Mucosa of rectum (tissue), 2 donors: ENCODE measurements around the gene SEMA5B.

ENCODE experiments used
- H3K27ac ChIP-seq, 2 donors: one replicate each; pipeline ENCODE4 v1.7.0; 2013; ENCODE audit warnings: inconsistent platforms in 2 of 2, low read depth in 2 of 2, low read length in 2 of 2
- H3K27me3 ChIP-seq, 2 donors: one replicate each; pipeline ENCODE4 v1.7.0; 2013; ENCODE audit warnings: low read length in 2 of 2; ENCODE audit not compliant: control insufficient read depth in 2 of 2, insufficient read depth in 2 of 2
- H3K36me3 ChIP-seq, 2 donors: one replicate each; pipeline ENCODE4 v1.7.0; 2013; ENCODE audit warnings: low read length in 2 of 2; ENCODE audit not compliant: control insufficient read depth in 2 of 2, insufficient read depth in 2 of 2
- H3K4me1 ChIP-seq, 2 donors: one replicate each; pipeline ENCODE4 v1.7.0; 2013; ENCODE audit warnings: low read length in 2 of 2, mild to moderate bottlenecking in 1 of 2; ENCODE audit not compliant: control insufficient read depth in 2 of 2, insufficient read depth in 2 of 2
- H3K4me3 ChIP-seq, 2 donors: one replicate each; pipeline ENCODE4 v1.7.0; 2013; ENCODE audit warnings: low read length in 2 of 2
- H3K9ac ChIP-seq, 2 donors: one replicate each; pipeline ENCODE4 v1.7.0; 2013; ENCODE audit warnings: low read length in 2 of 2, low read depth in 1 of 2, mild to moderate bottlenecking in 1 of 2
- H3K9me3 ChIP-seq, 2 donors: one replicate each; pipeline ENCODE4 v1.7.0; 2013; ENCODE audit warnings: low read length in 2 of 2; ENCODE audit not compliant: control insufficient read depth in 2 of 2
- donor health status: healthy.
- donor health status: Normal muscosa, but diverticular disease.

SEMA5B gene

DNA sequence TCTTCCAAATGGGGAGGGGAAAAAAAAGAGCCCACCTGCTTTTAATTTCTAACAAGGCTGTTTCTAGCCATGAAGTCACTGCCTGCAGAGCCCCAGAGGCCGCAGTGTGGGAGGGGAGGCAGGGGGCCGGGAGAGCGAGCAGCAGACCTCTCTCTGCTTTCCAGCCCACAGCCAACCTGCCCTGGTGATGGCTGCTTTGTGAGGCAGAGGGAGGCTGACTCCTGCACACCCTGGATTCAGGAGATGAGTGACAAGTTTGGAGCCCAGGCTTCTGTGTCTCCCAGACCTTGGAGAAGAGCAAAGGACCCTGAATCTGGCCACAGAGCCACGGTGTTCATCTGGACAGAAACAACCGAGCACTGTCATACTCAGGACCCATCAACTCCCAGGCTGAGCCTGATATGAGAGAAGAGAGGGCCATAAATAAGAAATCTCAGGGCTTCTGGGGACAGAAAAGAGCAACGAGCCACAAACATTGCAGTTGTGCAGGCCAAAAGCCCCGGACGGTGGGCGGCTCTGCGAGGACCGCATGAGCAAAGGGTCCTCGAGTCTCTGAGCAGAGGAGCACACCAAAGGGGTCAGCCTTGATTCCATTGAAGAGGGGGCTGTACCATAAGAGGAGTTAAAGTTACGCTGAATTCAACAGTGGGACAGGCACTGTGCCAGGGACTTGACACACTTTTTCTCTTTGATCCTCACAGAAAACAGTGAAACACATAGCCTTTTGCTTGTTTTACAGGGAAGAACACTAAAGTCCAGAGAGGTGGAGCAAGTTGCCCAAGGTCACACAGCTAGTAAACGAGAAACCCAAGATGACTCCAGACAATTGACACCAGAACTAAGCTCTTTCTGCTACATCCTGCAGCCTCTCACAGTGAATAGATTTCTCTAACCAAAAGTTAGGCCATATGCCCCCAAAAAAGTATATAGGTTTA lies 97.2 kb downstream of the SEMA5B start:
- Histone ChIP-seq H3K9me3 (no peaks in the 10 kb centered on the region), H3K27ac (no peak overlapping the region), H3K27me3 (no peaks in the 10 kb centered on the region), H3K36me3 (no peaks in the 10 kb centered on the region), H3K9ac (no peak overlapping the region), H3K4me3 (no peak overlapping the region), H3K4me1 (no peaks in the 10 kb centered on the region)

DNA sequence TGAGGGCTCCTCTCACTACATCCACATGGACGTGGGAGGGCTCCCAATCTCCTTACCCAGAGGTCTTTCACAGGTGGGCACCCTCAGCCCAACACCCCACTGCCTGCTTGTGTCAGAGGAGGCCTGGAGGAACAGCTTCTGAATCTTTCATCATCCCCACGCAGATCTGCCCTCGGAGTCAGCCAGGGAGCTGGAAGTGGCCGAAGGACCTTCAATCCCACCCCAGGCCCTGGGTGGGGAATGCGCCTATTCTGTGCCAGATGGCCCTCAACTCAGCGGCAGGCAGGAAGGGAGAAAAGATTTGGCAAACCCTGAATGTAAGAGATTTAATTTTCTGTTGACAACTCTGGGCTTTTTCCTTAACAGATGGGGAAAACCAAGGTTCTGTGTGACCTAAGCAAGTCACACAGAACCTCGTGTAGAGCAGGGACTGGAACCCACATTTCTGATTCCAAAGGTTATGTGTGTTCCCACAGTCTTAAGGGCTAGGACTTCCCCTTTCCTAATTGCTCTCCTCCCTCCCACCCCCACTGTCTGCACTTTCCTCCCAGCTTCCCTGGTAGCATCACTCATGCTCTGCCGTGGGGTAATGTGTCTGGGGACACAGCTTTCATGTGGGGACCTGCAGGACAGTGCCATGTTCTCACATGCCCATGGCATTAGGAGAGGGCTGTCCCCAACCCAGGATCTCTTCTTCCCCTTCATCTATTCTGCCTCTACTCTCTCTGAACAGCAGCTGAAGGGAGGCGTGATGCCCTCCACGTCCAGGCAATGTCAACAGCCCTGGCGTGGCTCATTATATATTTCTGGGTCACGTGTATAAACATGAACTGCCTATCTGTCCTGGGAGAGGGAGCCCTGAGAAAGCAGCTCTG lies 98.1 kb downstream of the SEMA5B start:
- Histone ChIP-seq H3K4me3 (no peak overlapping the region), H3K27ac (no peak overlapping the region), H3K36me3 (no peaks in the 10 kb centered on the region), H3K27me3 (no peaks in the 10 kb centered on the region), H3K4me1 (no peaks in the 10 kb centered on the region), H3K9me3 (no peaks in the 10 kb centered on the region), H3K9ac (no peak overlapping the region)

DNA sequence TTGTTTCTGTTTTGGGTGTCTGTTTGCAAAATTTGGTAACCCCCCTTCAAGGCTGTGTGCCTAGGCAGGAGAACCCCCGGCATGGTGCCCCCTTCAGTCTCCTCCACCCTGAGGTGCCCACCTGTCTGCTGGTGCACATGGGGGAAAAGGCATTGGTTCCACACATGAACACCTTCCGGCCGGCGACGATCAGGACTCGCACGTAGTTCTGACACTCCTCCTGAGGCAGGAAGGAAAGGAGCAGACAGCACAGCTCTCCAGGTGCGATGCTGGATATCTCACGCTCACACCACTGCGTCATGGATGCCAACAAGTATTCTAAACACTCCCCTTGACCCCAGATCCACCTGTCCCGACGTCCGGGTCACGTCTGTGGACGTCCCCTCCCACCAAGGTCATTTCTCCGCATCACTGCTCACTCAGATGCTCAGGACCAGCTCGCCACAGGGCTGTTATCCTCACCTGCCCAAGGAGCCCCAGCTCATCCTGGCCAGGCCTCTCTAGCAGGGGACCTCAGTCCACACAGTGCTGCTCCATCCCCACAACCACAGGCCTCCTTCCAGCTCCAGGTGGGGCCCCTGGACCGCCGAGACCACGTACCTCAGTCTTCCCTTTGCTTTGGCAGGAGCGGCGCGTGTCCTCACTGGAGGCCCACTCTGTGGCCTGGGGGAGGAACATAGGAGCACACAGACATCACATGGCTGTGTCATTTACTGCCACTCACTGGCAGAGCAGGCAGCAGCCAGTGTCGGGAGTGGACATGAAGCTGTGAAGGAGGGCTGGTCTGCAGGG lies 99.0 kb downstream of the SEMA5B start:
- Histone ChIP-seq H3K9ac (no peak overlapping the region), H3K4me1 (no peaks in the 10 kb centered on the region), H3K27me3 (no peaks in the 10 kb centered on the region), H3K4me3 (no peak overlapping the region), H3K9me3 (no peaks in the 10 kb centered on the region), H3K27ac (no peak overlapping the region), H3K36me3 (no peaks in the 10 kb centered on the region)

DNA sequence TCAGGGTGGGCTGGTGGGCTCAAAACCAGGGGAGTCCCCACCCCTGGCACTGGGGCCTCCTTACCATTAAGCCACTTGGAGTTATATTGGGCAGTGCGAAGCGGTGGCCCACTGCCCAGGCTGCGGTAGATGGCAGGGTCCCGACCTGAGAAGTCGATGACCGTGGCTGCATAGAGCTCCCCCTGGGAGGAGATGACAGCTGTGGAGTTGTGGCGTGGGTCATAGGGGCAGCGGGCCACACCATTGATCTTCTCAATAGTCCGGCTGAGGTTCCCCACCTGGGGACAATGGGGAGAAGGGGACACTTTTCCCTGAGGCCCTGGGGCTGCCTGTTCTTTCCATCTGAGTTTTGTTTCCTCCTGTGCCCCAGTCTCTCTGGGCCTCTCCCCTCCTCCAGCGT lies 99.8 kb downstream of the SEMA5B start:
- H3K4me1 ChIP-seq, result no peaks in the 10 kb centered on the region
- H3K9ac ChIP-seq, result no peak overlapping the region
- no peaks in the 10 kb centered on the region for H3K36me3 ChIP-seq
- H3K4me3 ChIP-seq, result no peak overlapping the region
- no peak overlapping the region for H3K27ac ChIP-seq
- H3K27me3 ChIP-seq, result peaks cover 2 to 5% of the 10 kb centered on the region in 2 donors
- no peaks in the 10 kb centered on the region for H3K9me3 ChIP-seq

- Histone ChIP-seq H3K27ac (no peak overlapping the region), H3K27me3 (peaks cover 9 to 13% of the 10 kb centered on the region in 2 donors), H3K9ac (no peak overlapping the region), H3K4me1 (no peaks in the 10 kb centered on the region), H3K4me3 (no peak overlapping the region), H3K36me3 (no peaks in the 10 kb centered on the region), H3K9me3 (no peaks in the 10 kb centered on the region)
These were observed 100.8 kb downstream of the SEMA5B start for GRCh38 chr3:122926811-122927210.

GRCh38 chr3:122926322-122926721 lies 101.2 kb downstream of the SEMA5B start:
- no peak overlapping the region for H3K27ac ChIP-seq
- H3K9ac ChIP-seq, result no peak overlapping the region
- H3K9me3 ChIP-seq, result no peaks in the 10 kb centered on the region
- H3K27me3 ChIP-seq, result peaks cover 13 to 17% of the 10 kb centered on the region in 2 donors
- H3K36me3 ChIP-seq, result no peaks in the 10 kb centered on the region
- no peaks in the 10 kb centered on the region for H3K4me1 ChIP-seq
- H3K4me3 ChIP-seq, result no peak overlapping the region

DNA sequence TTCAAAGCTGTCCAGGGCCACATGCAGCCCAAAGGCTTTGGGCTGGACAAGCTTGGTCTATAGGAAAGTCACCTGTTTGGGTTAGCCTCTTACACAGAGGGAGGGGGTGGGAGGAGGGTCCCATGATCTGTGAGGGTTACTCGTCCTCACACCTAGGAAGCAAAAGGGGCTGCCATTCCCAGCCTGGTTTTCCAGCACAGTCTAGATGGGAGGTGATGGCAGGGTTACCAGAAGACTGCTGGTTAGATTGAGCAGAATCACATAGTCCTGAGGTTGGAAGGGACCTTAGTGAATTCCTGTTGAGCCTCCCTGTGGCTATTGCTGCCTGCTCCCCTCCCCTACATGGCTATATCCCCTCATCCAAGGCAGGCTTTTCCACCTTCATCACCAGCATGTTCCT lies 101.8 kb downstream of the SEMA5B start:
- H3K27me3 ChIP-seq, result peaks cover 18 to 22% of the 10 kb centered on the region in 2 donors

DNA sequence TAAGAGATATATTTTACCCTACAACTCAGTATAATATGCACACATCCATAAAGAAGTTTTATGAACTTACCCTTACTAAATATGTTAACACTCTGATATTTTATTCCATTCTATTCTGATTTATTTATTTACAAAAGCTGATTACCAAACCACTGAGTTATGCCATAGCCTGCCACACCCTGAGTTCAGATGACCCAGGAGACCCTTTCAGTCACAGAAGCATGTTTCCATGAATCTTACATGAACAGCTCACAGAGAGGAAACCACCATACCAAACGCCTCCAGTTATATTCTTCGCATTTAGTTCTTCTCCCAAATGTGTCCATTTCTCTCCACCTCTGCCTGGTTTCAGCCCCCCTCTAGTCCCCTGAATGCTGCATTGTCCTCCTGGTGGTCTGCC lies 103.5 kb downstream of the SEMA5B start:
- peaks cover 22 to 28% of the 10 kb centered on the region in 2 donors for H3K27me3 ChIP-seq
- no peak overlapping the region for H3K9ac ChIP-seq
- H3K4me3 ChIP-seq, result no peak overlapping the region
- no peaks in the 10 kb centered on the region for H3K4me1 ChIP-seq
- no peaks in the 10 kb centered on the region for H3K36me3 ChIP-seq
- no peak overlapping the region for H3K27ac ChIP-seq
- no peaks in the 10 kb centered on the region for H3K9me3 ChIP-seq

More for the DNA sequence above, 101.8 kb downstream of the SEMA5B start:
- Histone ChIP-seq H3K27ac (no peak overlapping the region), H3K36me3 (no peaks in the 10 kb centered on the region), H3K9me3 (no peaks in the 10 kb centered on the region), H3K4me3 (no peak overlapping the region), H3K9ac (no peak overlapping the region), H3K4me1 (no peaks in the 10 kb centered on the region)

GRCh38 chr3:122923611-122924010 lies 104.0 kb downstream of the SEMA5B start:
- peaks cover 23 to 28% of the 10 kb centered on the region in 2 donors for H3K27me3 ChIP-seq
- H3K9ac ChIP-seq, result no peak overlapping the region
- no peaks in the 10 kb centered on the region for H3K36me3 ChIP-seq
- H3K9me3 ChIP-seq, result no peaks in the 10 kb centered on the region
- no peaks in the 10 kb centered on the region for H3K4me1 ChIP-seq
- no peak overlapping the region for H3K27ac ChIP-seq
- no peak overlapping the region for H3K4me3 ChIP-seq
